ENCODE results near the gene VAV1.

Gene VAV1

DNA sequence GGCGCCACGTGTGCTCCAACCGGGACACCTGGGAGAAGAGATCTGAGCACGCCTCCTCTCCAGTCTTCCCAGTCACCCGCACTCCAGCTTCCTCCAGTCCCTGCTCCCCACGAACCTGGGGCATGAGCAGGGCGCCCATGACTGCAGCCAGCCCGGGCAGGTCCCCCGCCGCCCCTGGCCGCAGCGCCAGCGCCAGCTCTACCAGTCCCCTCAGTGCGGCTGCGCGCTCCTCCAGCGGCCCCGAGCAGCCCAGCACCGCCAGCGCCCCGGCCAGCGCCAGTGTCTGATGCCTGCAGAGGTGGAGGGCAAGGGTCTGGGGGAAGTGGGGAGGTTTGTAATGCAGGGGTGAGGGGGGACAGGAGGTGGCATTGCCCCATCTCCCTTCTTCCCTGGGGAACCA is 18.4 kb upstream of the VAV1 start:
- H3K4me1 ChIP-seq (ENCODE audit: low read length), result no peaks in the 10 kb centered on the region
- H4K20me1 ChIP-seq (ENCODE audit: insufficient read depth, low read length), result no peaks in the 10 kb centered on the region
- H3K9me2 ChIP-seq (replicated peaks; ENCODE audit: insufficient read depth, low read length), result no peaks in the 10 kb centered on the region
- no peaks in the 10 kb centered on the region for H3K79me2 ChIP-seq (ENCODE audit: low read length)
- no peak overlapping the region for H3K4me3 ChIP-seq (ENCODE audit: low read length)
- H2AFZ ChIP-seq (ENCODE audit: low read length), result no peak overlapping the region
- H3K4me2 ChIP-seq (ENCODE audit: low read depth, low read length), result no peak overlapping the region
- H3K27me3 ChIP-seq (replicated peaks; ENCODE audit: insufficient read depth, low read length), result no peaks in the 10 kb centered on the region
- no peak for DNase-seq
- H3K27ac ChIP-seq (ENCODE audit: low read length), result no peak overlapping the region
- no peaks in the 10 kb centered on the region for H3K9me3 ChIP-seq (replicated peaks; ENCODE audit: insufficient read depth, low read length)
- peaks cover 20% of the 10 kb centered on the region for H3K36me3 ChIP-seq (replicated peaks; ENCODE audit: insufficient read depth, low read length)
- TF ChIP-seq EZH2 (optimal IDR thresholded peaks at IDR 0.05; ENCODE audit: low read depth, low read length) (no peak), EZH2phosphoT487 (IDR thresholded peaks at IDR 0.05; ENCODE audit: low read length) (no peak)
- TF ChIP-seq, protein P1, sequence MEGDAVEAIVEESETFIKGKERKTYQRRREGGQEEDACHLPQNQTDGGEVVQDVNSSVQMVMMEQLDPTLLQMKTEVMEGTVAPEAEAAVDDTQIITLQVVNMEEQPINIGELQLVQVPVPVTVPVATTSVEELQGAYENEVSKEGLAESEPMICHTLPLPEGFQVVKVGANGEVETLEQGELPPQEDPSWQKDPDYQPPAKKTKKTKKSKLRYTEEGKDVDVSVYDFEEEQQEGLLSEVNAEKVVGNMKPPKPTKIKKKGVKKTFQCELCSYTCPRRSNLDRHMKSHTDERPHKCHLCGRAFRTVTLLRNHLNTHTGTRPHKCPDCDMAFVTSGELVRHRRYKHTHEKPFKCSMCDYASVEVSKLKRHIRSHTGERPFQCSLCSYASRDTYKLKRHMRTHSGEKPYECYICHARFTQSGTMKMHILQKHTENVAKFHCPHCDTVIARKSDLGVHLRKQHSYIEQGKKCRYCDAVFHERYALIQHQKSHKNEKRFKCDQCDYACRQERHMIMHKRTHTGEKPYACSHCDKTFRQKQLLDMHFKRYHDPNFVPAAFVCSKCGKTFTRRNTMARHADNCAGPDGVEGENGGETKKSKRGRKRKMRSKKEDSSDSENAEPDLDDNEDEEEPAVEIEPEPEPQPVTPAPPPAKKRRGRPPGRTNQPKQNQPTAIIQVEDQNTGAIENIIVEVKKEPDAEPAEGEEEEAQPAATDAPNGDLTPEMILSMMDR (IDR thresholded peaks at IDR 0.05; ENCODE audit: low read length), result no peak
- peaks cover 10% of the 10 kb centered on the region; the same call in 1 of the 2 replicates for H3F3A ChIP-seq (ENCODE audit: insufficient read depth, low read length)
- H3K9ac ChIP-seq (ENCODE audit: low read length), result no peak overlapping the region

DNA sequence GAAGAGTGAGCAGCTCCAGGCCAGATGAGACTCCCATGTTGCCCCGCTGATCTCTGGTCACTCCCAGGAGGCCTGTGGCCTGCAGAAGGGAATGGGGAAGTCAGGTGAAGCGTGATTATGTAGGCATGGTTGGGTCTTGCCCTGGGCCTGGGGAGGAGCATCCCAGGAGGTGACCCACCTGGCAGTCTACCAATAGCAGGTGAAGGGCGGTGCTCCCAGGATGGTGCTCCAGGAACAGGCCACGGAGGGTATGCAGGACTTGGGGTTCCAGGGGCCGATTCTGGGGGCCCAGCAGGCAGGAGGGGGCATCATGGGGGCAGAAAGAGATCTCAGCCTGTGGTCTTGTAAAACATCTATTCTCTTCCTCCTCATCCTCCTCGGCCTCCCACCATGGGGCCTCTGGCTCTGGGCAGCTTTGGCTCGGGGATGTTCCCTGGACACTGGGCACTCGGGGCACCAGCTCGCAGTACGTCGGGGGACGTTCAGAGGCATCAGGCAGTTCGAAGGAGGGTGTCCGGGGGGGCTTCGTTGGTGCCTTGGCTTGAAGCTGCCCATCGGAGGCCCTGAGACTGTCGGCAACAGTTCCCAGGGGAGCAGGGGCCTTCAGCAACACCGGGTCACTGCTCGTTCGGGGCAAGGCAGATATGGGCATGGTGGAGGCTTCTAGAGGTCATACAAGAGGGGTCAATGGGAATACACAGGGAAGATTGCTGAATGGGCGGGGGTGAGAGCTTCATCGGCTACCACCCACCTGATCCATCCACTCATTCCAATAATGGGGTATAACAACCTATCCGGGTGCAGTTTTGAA is 17.6 kb upstream of the VAV1 start:
- Histone ChIP-seq H3K4me2 (ENCODE audit: low read depth, low read length) (no peak overlapping the region), H3K27ac (ENCODE audit: low read length) (no peak overlapping the region), H3K79me2 (ENCODE audit: low read length) (peaks cover 5% of the 10 kb centered on the region; the same call in 1 of the 2 replicates), H3K9me2 (replicated peaks; ENCODE audit: insufficient read depth, low read length) (no peaks in the 10 kb centered on the region), H3F3A (ENCODE audit: insufficient read depth, low read length) (peaks cover 10% of the 10 kb centered on the region; the same call in 1 of the 2 replicates), H3K4me3 (ENCODE audit: low read length) (no peak overlapping the region), H3K27me3 (replicated peaks; ENCODE audit: insufficient read depth, low read length) (no peaks in the 10 kb centered on the region), H3K4me1 (ENCODE audit: low read length) (no peaks in the 10 kb centered on the region), H3K9ac (ENCODE audit: low read length) (no peak overlapping the region), H3K9me3 (replicated peaks; ENCODE audit: insufficient read depth, low read length) (no peaks in the 10 kb centered on the region), H2AFZ (ENCODE audit: low read length) (no peak overlapping the region), H4K20me1 (ENCODE audit: insufficient read depth, low read length) (no peaks in the 10 kb centered on the region), H3K36me3 (replicated peaks; ENCODE audit: insufficient read depth, low read length) (peaks cover 20% of the 10 kb centered on the region)
- DNase-seq, result no peak
- no peak for TF ChIP-seq EZH2phosphoT487 (IDR thresholded peaks at IDR 0.05; ENCODE audit: low read length)
- TF ChIP-seq EZH2 (optimal IDR thresholded peaks at IDR 0.05; ENCODE audit: low read depth, low read length), result no peak
- TF ChIP-seq, protein P1 (IDR thresholded peaks at IDR 0.05; ENCODE audit: low read length), result no peak

DNA sequence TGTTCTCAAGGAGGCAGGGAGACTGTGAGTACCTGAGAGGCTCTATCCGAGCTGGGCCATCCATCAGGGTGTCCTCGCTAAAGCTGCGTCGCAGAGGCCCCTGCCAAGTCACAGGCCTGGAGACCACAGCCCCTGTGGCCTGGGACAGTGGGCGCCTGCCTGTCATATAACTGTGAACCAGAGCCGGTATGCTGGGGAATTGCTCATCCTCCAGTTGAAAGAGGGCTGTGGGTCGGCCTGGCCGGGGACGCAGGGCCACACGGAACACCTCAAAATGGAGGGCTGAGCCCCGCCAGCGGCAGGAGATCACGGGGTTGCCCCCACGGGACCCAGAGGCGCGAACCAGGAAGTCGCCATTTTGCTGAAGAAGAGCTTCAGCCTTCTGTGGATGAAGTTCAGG is 11.9 kb upstream of the VAV1 start:
- H3K27me3 ChIP-seq (replicated peaks; ENCODE audit: insufficient read depth, low read length), result no peaks in the 10 kb centered on the region
- peaks cover under 1% of the 10 kb centered on the region; the same call in 1 of the 2 replicates for H3K4me1 ChIP-seq (ENCODE audit: low read length)
- H3K4me2 ChIP-seq (ENCODE audit: low read depth, low read length), result no peak overlapping the region
- H3K4me3 ChIP-seq (ENCODE audit: low read length), result no peak overlapping the region
- H4K20me1 ChIP-seq (ENCODE audit: insufficient read depth, low read length), result no peaks in the 10 kb centered on the region
- peaks cover 43% of the 10 kb centered on the region for H3K79me2 ChIP-seq (ENCODE audit: low read length)
- TF ChIP-seq, protein P1 (IDR thresholded peaks at IDR 0.05; ENCODE audit: low read length), result no peak
- TF ChIP-seq EZH2phosphoT487 (IDR thresholded peaks at IDR 0.05; ENCODE audit: low read length) (no peak), EZH2 (optimal IDR thresholded peaks at IDR 0.05; ENCODE audit: low read depth, low read length) (no peak)
- H3K9ac ChIP-seq (ENCODE audit: low read length), result no peak overlapping the region
- H3K9me2 ChIP-seq (replicated peaks; ENCODE audit: insufficient read depth, low read length), result no peaks in the 10 kb centered on the region
- no peaks in the 10 kb centered on the region; the same call in 1 of the 2 replicates for H3K36me3 ChIP-seq (replicated peaks; ENCODE audit: insufficient read depth, low read length)
- H3K9me3 ChIP-seq (replicated peaks; ENCODE audit: insufficient read depth, low read length), result no peaks in the 10 kb centered on the region
- no peaks in the 10 kb centered on the region; the same call in 1 of the 2 replicates for H3F3A ChIP-seq (ENCODE audit: insufficient read depth, low read length)
- no peak overlapping the region for H2AFZ ChIP-seq (ENCODE audit: low read length)
- H3K27ac ChIP-seq (ENCODE audit: low read length), result no peak overlapping the region
- DNase-seq, result no peak

Measured in MM.1S (cell line).